Endothelial cell of umbilical vein (primary cell): Measurements from ENCODE around the gene UPF1. TPM values are rescaled to one million over a fixed set of nuclear protein-coding genes. Genes with fewer than 3 reads are reported as not detected.
A peak's percentile ranks its signal among the peaks of the same experiment; 100 is the strongest.

Experiments
- BruUV-seq: library from RNA; stranded (reverse); fragments of 400-500 nt; replicated peaks from 2 replicates; lab custom pipeline; 2021; lab: Mats Ljungman, UMichigan
- CTCF ChIA-PET: fragments of 300-600, 350-600 bp; sonication (Branson Sonifier 250); formaldehyde crosslinking; loops from one replicate; lab custom pipeline; 2021; ENCODE audit warnings: antibody characterized with exemption, inconsistent platforms; lab: Charles Lee
- POLR2A ChIA-PET: fragments of 300-600, 350-600 bp; sonication (Branson Sonifier 250); formaldehyde crosslinking; loops from one replicate; lab custom pipeline; 2021; ENCODE audit warnings: antibody characterized with exemption, inconsistent platforms; lab: Charles Lee
- DNase-seq: peaks from one replicate; pipeline ENCODE4 v3.0.0-alpha.2; 2011; ENCODE audit warnings: low read depth, low spot score
- FAIRE-seq: peaks from 2 replicates; lab custom pipeline; 2011; peaks lifted over from hg19 to GRCh38; lab: Jason Lieb, UNC
- H2AFZ ChIP-seq: 2 replicates; pipeline ENCODE4 v1.6.0; 2012; ENCODE audit warnings: low read depth, low read length, control low read depth, inconsistent platforms
- H3K27ac ChIP-seq: 2 replicates; pipeline ENCODE4 v1.5.1; 2011; ENCODE audit warnings: low read depth, mild to moderate bottlenecking, control low read depth, low read length, moderate library complexity; ENCODE audit not compliant: insufficient read depth
- H3K27me3 ChIP-seq, 2 experiments: 2 replicates each; pipeline versions ENCODE4 v1.6.0 to v1.6.1; 2011; ENCODE audit warnings: low read length in 2 of 2, mixed read lengths in 1 of 2; ENCODE audit not compliant: control insufficient read depth in 2 of 2, insufficient read depth in 2 of 2
- H3K36me3 ChIP-seq, 2 experiments: 2 replicates in 1 of 2; 3 replicates in 1 of 2; pipeline ENCODE4 v1.5.1; 2011; ENCODE audit warnings: low read length in 2 of 2, mild to moderate bottlenecking in 1 of 2, moderate library complexity in 1 of 2; ENCODE audit not compliant: control insufficient read depth in 2 of 2, insufficient read depth in 2 of 2; ENCODE audit errors: extremely low read depth in 1 of 2
- H3K4me1 ChIP-seq: 3 replicates; pipeline ENCODE4 v1.5.1; 2011; ENCODE audit warnings: mild to moderate bottlenecking, low read length; ENCODE audit not compliant: control insufficient read depth, insufficient read depth; ENCODE audit errors: extremely low read depth
- H3K4me2 ChIP-seq: 2 replicates; pipeline ENCODE4 v1.6.1; 2011; ENCODE audit warnings: low read length, control low read depth, mixed read lengths; ENCODE audit not compliant: insufficient read depth
- H3K4me3 ChIP-seq, 3 experiments: fragments of 200-600 bp in 1 of 3; sonication (generic), shearing (Covaris generic) in 1 of 3; replicated peaks in 1 of 3; 2 replicates each; pipeline ENCODE4 v1.5.1; 2011 to 2016; ENCODE audit warnings: control low read depth in 3 of 3, low read length in 3 of 3, mild to moderate bottlenecking in 2 of 3, inconsistent platforms in 1 of 3, low read depth in 1 of 3, moderate library complexity in 1 of 3; ENCODE audit not compliant: insufficient read depth in 1 of 3
- H3K79me2 ChIP-seq: 2 replicates; pipeline ENCODE4 v1.6.0; 2012; ENCODE audit warnings: low read length, inconsistent platforms; ENCODE audit not compliant: control insufficient read depth, insufficient read depth
- H3K9ac ChIP-seq: replicated peaks from 2 replicates; pipeline ENCODE3; 2011; ENCODE audit warnings: low read length, control low read depth; ENCODE audit not compliant: insufficient read depth; ENCODE audit errors: extremely low read depth
- H3K9me1 ChIP-seq: replicated peaks from 3 replicates; pipeline ENCODE4 v1.6.0; 2011; ENCODE audit warnings: mild to moderate bottlenecking, low read length; ENCODE audit not compliant: control insufficient read depth, insufficient read depth; ENCODE audit errors: extremely low read depth
- H3K9me3 ChIP-seq: replicated peaks from 2 replicates; pipeline ENCODE4 v1.5.1; 2012; ENCODE audit warnings: low read length, inconsistent platforms; ENCODE audit not compliant: control insufficient read depth, insufficient read depth
- H4K20me1 ChIP-seq: replicated peaks from 2 replicates; pipeline ENCODE3; 2011; ENCODE audit warnings: mild to moderate bottlenecking, low read length; ENCODE audit not compliant: control insufficient read depth, insufficient read depth; ENCODE audit errors: extremely low read depth
- CTCF ChIP-seq, 2 donors: IDR thresholded peaks; 1 replicate in 1 of 2; 2 replicates in 1 of 2; pipeline ENCODE4 v1.5.1; 2011; ENCODE audit warnings: low read length in 2 of 2, mild to moderate bottlenecking in 2 of 2, moderate library complexity in 2 of 2, control low read depth in 1 of 2, inconsistent platforms in 1 of 2, low read depth in 1 of 2; ENCODE audit not compliant: insufficient read depth in 1 of 2; ENCODE audit errors: extremely low read depth in 1 of 2
- EZH2 ChIP-seq: IDR thresholded peaks from 2 replicates; pipeline ENCODE4 v1.6.1; 2012; ENCODE audit warnings: borderline replicate concordance, low read depth, mild to moderate bottlenecking, moderate library complexity, low read length, inconsistent platforms; ENCODE audit not compliant: severe bottlenecking
- dilution Hi-C: fragments of 300-500 bp; cut with MboI; formaldehyde crosslinking; loops from one replicate; pipeline ENCODE4 v1.15.0; 2019; ENCODE audit warnings: low sequenced_read_pairs; ENCODE audit not compliant: extremely low pct_ligation_motif_present
- intact Hi-C: fragments of 100-400 bp; cut with micrococcal nuclease; formaldehyde crosslinking; loops from one replicate; pipeline ENCODE4 v1.10.0; 2022
- polyA plus RNA-seq, 4 experiments: library from polyadenylated mRNA; depleted of rRNA in 3 of 4; stranded (reverse) in 3 of 4; unstranded in 1 of 4; fragments of >200 nt; gene quantifications; 2 replicates each; pipeline versions ENCODE4 v1.2.1 to v1.2.3, GENCODE V29; 2011 to 2012; ENCODE audit warnings: missing spikeins in 1 of 4
- total RNA-seq: library from RNA; stranded (reverse); gene quantifications from 2 replicates; pipeline ENCODE4 v1.2.3, GENCODE V29; 2021

The UPF1 gene
- total and polyA plus RNA-seq, 2 donors (not counting 3 experiments of a cell fraction or from before 2014, with no cell fraction given) = 65.9 to 68.2 TPM

DNA sequence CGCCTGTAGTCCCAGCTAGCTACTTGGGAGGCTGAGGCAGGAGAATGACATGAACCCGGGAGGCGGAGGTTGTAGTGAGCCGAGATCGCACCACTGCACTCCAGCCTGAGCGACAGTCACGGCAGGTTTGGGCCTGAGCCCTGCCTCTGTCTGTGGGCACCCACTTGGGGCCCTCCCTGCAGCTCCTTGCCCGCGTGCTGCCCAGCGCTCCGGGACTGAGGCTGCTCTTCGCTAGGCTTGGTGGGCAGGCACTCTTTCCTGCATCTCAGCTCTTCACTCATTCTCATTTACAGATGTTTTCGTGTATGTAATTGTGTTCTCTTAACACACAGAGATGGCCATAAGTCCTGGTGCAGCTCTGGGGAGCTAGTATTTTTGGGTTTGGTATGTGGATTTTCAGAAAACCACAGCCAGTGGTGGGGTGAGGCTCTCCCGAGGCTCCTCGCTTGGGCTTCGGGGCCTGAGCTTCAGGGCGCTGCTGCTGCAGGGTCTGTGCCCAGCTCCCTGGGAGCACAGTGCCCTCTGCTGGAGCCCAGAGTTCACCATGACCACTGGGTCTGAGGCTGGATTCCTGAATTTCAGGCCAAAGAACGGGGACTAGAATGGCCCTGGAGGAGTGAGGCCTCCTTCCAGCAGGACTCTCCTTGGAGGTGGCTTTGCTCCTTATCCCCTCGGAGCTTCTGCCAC is 15.2 kb downstream of the UPF1 start:
- H4K20me1 ChIP-seq = no peaks in the 10 kb centered on the region
- no peak overlapping the region for H2AFZ ChIP-seq
- CTCF ChIA-PET = interaction anchor here (0.5 to 6.2 kb wide), 64 partner anchors 8 to 407 kb away, joined by 3 to 79 read pairs (median 4); partner anchors contain the start of genes CERS1, REX1BD, TMEM59L and UBA52
- intact Hi-C loops = loop anchor here (5.0 kb wide), 3 partner anchors 60 to 140 kb away; no protein-coding TSS in a partner anchor
- FAIRE-seq (peak; percentile 97), DNase-seq (peak; percentile 70)
- POLR2A ChIA-PET = interaction anchor here (0.6 to 1.0 kb wide), 2 partner anchors 18 to 327 kb away, joined by 3 to 7 read pairs; no protein-coding TSS in a partner anchor
- H3K27me3 ChIP-seq = no peaks in the 10 kb centered on the region
- BruUV-seq = no TSS peak
- no peak overlapping the region for H3K9ac ChIP-seq
- dilution Hi-C loops = no loop called here
- no peaks in the 10 kb centered on the region for H3K9me1 ChIP-seq
- peaks cover 74% of the 10 kb centered on the region for H3K79me2 ChIP-seq
- no peak overlapping the region for H3K4me3 ChIP-seq
- no peak overlapping the region for H3K27ac ChIP-seq
- peaks cover 0 to 7% of the 10 kb centered on the region in 2 experiments for H3K36me3 ChIP-seq
- no peak for TF ChIP-seq EZH2
- TF ChIP-seq CTCF (IDR thresholded peaks at IDR 0.05; ENCODE audit: extremely low read depth in 1 of 2, insufficient read depth in 1 of 2, low read depth in 1 of 2, low read length in 2 of 2) = peak; percentile 91 to 92
- H3K4me2 ChIP-seq = no peak overlapping the region
- no peaks in the 10 kb centered on the region for H3K9me3 ChIP-seq
- peaks cover 48% of the 10 kb centered on the region for H3K4me1 ChIP-seq
